Measurements from ENCODE around the gene DYSF. TPM values are rescaled to one million over a fixed set of nuclear protein-coding genes. Genes with fewer than 3 reads are reported as not detected.
"Not testable (repeated sequence)": the region's sequence is repeated elsewhere in the genome, so short reads cannot be mapped to it uniquely, and the experiment has no call there.

The DYSF gene
- 19.8 TPM for total RNA-seq
- 11.3 TPM for polyA plus RNA-seq (ENCODE audit: insufficient read depth, low read depth, low replicate concordance)
- long read RNA-seq, donor 1: 0 reads
- long read RNA-seq, donor 2: 0 reads
- long read RNA-seq, donor 3: 0 reads
- long read RNA-seq, donor 4: 0 reads
- long read RNA-seq, donor 5: 0 reads
- long read RNA-seq, donor 6: 0 reads
- long read RNA-seq, donor 7, partial matches to known transcripts: 2 of 2 reads
- long read RNA-seq, donor 7, other reads (novel, unspliced or antisense): 0 of 2 reads
- long read RNA-seq, donor 8: 0 reads
- long read RNA-seq, donor 9: 0 reads
- long read RNA-seq, donor 10: 0 reads

- TF ChIP-seq, protein P1, sequence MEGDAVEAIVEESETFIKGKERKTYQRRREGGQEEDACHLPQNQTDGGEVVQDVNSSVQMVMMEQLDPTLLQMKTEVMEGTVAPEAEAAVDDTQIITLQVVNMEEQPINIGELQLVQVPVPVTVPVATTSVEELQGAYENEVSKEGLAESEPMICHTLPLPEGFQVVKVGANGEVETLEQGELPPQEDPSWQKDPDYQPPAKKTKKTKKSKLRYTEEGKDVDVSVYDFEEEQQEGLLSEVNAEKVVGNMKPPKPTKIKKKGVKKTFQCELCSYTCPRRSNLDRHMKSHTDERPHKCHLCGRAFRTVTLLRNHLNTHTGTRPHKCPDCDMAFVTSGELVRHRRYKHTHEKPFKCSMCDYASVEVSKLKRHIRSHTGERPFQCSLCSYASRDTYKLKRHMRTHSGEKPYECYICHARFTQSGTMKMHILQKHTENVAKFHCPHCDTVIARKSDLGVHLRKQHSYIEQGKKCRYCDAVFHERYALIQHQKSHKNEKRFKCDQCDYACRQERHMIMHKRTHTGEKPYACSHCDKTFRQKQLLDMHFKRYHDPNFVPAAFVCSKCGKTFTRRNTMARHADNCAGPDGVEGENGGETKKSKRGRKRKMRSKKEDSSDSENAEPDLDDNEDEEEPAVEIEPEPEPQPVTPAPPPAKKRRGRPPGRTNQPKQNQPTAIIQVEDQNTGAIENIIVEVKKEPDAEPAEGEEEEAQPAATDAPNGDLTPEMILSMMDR (IDR thresholded peaks at IDR 0.05; ENCODE audit: borderline replicate concordance, extremely low read depth, insufficient read depth): no peak
- Histone ChIP-seq H3K4me1 (ENCODE audit: control insufficient read depth in 2 of 3, insufficient read depth in 2 of 3, low read depth in 1 of 3, low read length in 3 of 3) (peaks cover 0 to 34% (median 12%) of the 10 kb centered on the region in 3 donors), H3K36me3 (ENCODE audit: control insufficient read depth in 2 of 3, insufficient read depth in 3 of 3, low read length in 3 of 3) (no peaks in the 10 kb centered on the region), H3K4me3 (ENCODE audit: low read length in 3 of 3) (peak within 1 kb of the TSS in 2 of 3 donors; percentile 32 to 54), H3K27ac (ENCODE audit: low read depth in 2 of 2, low read length in 2 of 2) (peak within 1 kb of the TSS in 1 of 2 donors; percentile 11), H3K27me3 (ENCODE audit: control insufficient read depth, insufficient read depth, low read length) (peaks cover 2% of the 10 kb centered on the region), H3K9me3 (ENCODE audit: control insufficient read depth in 2 of 3, insufficient read depth in 1 of 3, low read length in 3 of 3) (no peaks in the 10 kb centered on the region), H3K9ac (ENCODE audit: low read length in 3 of 3) (no peak within 1 kb of the TSS)
- FAIRE-seq: no peak
- peak; percentile 57 to 76 (median 68) for DNase-seq
- intact Hi-C loops (cut with DNase I): no loop called here
These were observed at the start of gene DYSF for GRCh38 chr2:71453404-71454220. DYSF (plus strand) TSS chr2:71453561.

DNA sequence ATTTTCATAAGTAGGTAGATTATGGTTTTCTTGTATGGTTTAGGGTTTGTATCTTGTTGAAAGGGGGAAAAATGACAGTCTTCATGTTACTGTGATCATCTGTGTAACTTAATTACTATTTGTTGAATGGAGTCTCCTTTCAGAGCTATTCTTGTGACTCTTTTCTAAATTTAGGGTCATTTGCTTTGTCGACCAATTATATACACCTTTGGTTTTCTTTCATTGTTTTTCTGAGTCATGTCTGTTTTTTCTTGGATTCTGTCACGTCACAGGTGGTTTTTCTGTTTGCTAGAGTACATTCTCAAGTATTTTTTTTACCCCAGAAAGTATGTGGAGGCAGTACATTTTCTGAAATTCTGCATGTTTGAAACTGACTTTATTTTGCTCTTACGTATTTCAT lies 43.8 kb upstream of the DYSF start:
- no peaks in the 10 kb centered on the region for H3K9me3 ChIP-seq (ENCODE audit: control insufficient read depth in 2 of 3, insufficient read depth in 1 of 3, low read length in 3 of 3)
- no peaks in the 10 kb centered on the region for H3K4me1 ChIP-seq (ENCODE audit: control insufficient read depth in 2 of 3, insufficient read depth in 2 of 3, low read depth in 1 of 3, low read length in 3 of 3)
- H3K27me3 ChIP-seq (ENCODE audit: control insufficient read depth, insufficient read depth, low read length): no peaks in the 10 kb centered on the region
- H3K9ac ChIP-seq (ENCODE audit: low read length in 3 of 3): no peak overlapping the region
- H3K4me3 ChIP-seq (ENCODE audit: low read length in 3 of 3): no peak overlapping the region
- intact Hi-C loops (cut with DNase I): no loop called here
- TF ChIP-seq, protein P1 (IDR thresholded peaks at IDR 0.05; ENCODE audit: borderline replicate concordance, extremely low read depth, insufficient read depth): no peak
- H3K27ac ChIP-seq (ENCODE audit: low read depth in 2 of 2, low read length in 2 of 2): no peak overlapping the region
- peaks cover 5 to 32% (median 20%) of the 10 kb centered on the region in 3 donors for H3K36me3 ChIP-seq (ENCODE audit: control insufficient read depth in 2 of 3, insufficient read depth in 3 of 3, low read length in 3 of 3)
- FAIRE-seq (no peak), DNase-seq (no peak)

- no peaks in the 10 kb centered on the region for H3K9me3 ChIP-seq (ENCODE audit: control insufficient read depth in 2 of 3, insufficient read depth in 1 of 3, low read length in 3 of 3)
- FAIRE-seq (no peak), DNase-seq (no peak)
- H3K4me1 ChIP-seq (ENCODE audit: control insufficient read depth in 2 of 3, insufficient read depth in 2 of 3, low read depth in 1 of 3, low read length in 3 of 3): no peaks in the 10 kb centered on the region
- TF ChIP-seq, protein P1 (IDR thresholded peaks at IDR 0.05; ENCODE audit: borderline replicate concordance, extremely low read depth, insufficient read depth): no peak
- no peak overlapping the region for H3K27ac ChIP-seq (ENCODE audit: low read depth in 2 of 2, low read length in 2 of 2)
- peaks cover 5 to 21% (median 14%) of the 10 kb centered on the region in 3 donors for H3K36me3 ChIP-seq (ENCODE audit: control insufficient read depth in 2 of 3, insufficient read depth in 3 of 3, low read length in 3 of 3)
- no peak overlapping the region for H3K4me3 ChIP-seq (ENCODE audit: low read length in 3 of 3)
- no peaks in the 10 kb centered on the region for H3K27me3 ChIP-seq (ENCODE audit: control insufficient read depth, insufficient read depth, low read length)
- intact Hi-C loops (cut with DNase I): no loop called here
- no peak overlapping the region for H3K9ac ChIP-seq (ENCODE audit: low read length in 3 of 3)
These were observed 42.7 kb upstream of the DYSF start for GRCh38 chr2:71410696-71411095.

DNA sequence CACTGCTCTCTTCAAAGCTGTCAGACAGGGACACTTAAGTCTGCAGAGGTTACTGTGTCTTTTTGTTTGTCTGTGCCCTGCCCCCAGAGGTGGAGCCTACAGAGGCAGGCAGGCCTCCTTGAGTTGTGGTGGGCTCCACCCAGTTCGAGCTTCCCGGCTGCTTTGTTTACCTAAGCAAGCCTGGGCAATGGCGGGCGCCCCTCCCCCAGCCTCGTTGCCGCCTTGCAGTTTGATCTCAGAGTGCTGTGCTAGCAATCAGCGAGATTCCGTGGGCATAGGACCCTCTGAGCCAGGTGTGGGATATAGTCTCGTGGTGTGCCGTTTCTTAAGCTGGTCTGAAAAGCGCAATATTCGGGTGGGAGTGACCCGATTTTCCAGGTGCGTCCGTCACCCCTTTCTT lies 36.5 kb upstream of the DYSF start:
- H3K9me3 ChIP-seq (ENCODE audit: control insufficient read depth in 2 of 3, insufficient read depth in 1 of 3, low read length in 3 of 3); H3K9ac ChIP-seq (ENCODE audit: low read length in 3 of 3); H3K4me1 ChIP-seq (ENCODE audit: control insufficient read depth in 2 of 3, insufficient read depth in 2 of 3, low read depth in 1 of 3, low read length in 3 of 3); DNase-seq; H3K36me3 ChIP-seq (ENCODE audit: control insufficient read depth in 2 of 3, insufficient read depth in 3 of 3, low read length in 3 of 3); intact Hi-C loops (cut with DNase I); FAIRE-seq; H3K27ac ChIP-seq (ENCODE audit: low read depth in 2 of 2, low read length in 2 of 2); H3K27me3 ChIP-seq (ENCODE audit: control insufficient read depth, insufficient read depth, low read length); H3K4me3 ChIP-seq (ENCODE audit: low read length in 3 of 3): not testable (repeated sequence)

Data from kidney (tissue), 22 donors.